Stimulated activated CD8-positive, alpha-beta memory T cell treated with anti-CD3 and anti-CD28 coated beads, Interleukin-7, amount 100 ng/mL, for 4 hours (primary cell): ENCODE data around the gene CNOT9.
A peak's percentile ranks its signal among the peaks of the same experiment; 100 is the strongest.
"Not testable (repeated sequence)": the region's sequence is repeated elsewhere in the genome, so short reads cannot be mapped to it uniquely, and the experiment has no call there.

Experiments
- DNase-seq, 2 donors: peaks; one replicate each; pipeline ENCODE4 v3.0.0-alpha.2; 2020; ENCODE audit warnings: low read depth in 2 of 2

The CNOT9 gene

DNA sequence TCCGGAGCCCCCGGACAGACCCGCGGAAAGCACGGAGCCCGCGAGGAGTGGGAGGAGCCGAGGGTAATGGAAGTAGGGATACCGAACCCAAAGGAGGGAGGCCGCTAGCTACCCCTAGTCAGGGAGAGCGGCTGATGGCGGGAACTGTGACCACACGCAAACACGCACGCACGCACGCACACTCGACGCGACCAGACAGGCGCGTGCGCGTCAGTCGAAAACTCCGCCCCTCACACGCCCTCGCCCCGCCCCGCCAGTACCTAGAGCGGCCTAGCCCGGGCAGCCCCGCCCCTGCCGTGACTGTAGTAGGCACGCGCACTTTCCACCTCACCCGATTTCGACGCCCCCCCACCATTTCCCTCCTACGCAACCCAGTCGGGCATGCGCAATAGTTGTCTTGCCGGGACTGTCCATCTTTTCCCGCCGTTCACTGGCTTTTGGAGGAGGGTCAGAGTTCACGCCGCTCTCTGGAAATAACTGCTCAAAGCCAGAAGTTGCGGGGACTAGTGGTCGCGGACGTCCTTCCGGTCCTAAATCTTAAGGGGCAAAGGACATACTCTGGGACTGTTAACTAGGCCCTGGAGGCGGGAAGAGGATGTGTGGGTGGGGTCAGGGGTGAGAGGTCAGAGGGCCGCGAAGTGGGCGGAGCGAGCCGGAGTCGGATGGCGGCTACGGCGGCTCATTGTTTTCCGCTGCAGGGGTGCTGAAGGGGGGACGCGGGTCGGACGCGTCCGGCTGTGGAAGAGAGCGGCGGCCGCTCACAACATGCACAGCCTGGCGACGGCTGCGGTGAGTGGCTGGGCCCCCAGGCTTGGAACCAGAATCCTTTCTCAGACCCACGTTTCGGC, at the start of gene CNOT9, which contains the start of gene USP37:
CNOT9 (plus strand) TSS at position 650 of the 848 bp plus-strand sequence; CDS start at position 766, 116 bp downstream.
USP37 (minus strand) TSS at position 162 of the 848 bp plus-strand sequence. CDS start 9,698 bp downstream, outside the sequence.
- peak; percentile 100 for DNase-seq

GRCh38 chr2:218518876-218519275, 49.8 kb upstream of the CNOT9 start:
- no peak for DNase-seq

DNA sequence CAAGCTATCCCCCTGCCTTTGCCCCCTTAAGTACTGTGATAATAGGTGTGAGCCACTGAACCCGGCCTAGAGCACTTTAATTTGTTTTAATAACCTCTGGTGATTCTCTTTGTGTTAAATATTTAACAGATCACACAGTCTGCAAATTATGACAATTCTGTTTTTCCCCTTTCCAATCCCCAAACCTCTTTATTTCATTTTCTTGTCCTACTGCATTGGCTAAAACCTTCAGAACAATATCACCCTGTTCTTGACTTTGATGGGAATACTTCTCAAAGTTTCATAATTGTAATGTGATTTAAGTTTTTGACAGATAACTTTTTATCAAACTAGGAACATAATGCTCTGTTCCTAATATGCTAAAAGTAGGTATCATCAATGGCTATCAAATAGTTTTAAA, 45.0 kb upstream of the CNOT9 start:
- DNase-seq, result no peak

DNA sequence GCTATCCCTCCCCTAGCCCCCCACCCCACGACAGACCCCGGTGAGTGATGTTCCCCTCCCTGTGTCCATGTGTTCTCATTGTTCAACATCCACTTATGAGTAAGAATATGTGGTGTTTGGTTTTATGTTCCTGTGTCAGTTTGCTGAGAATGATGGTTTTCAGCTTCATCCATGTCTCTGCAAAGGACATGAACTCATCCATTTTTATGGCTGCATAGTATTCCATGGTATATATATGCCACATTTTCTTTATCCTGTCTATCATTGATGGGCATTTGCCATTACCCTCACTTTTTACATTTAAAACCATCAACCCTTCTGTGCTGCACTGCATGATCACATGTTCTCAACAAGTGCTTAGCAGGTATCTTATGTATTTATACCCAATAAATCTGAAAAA, 40.2 kb upstream of the CNOT9 start:
- DNase-seq, result not testable (repeated sequence)

DNA sequence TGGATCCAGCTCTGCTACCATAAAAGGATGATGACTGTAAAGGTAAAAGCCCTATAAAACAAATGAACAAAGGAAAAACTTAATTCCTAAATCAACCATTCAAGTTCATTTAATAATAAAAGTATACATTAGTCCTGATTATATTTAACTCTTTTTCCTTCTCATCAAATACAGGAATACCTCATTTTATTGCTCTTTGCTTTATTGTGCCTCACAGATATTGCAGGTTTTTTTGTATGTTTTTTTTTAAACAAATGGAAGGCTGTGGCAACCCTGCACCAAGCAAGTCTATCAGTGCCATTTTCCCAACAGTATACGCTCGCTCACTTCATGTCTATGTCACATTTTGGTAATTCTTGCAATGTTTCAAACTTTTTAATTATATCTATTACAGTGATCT, 38.6 kb upstream of the CNOT9 start:
- no peak for DNase-seq

GRCh38 chr2:218536804-218537494, 31.7 kb upstream of the CNOT9 start:
- DNase-seq, result no peak

- DNase-seq, result no peak
These were observed 28.6 kb upstream of the CNOT9 start for GRCh38 chr2:218540015-218540414.

- DNase-seq, result no peak
These were observed 22.6 kb upstream of the CNOT9 start for GRCh38 chr2:218546012-218546411.

GRCh38 chr2:218547511-218547910, 21.1 kb upstream of the CNOT9 start:
- DNase-seq, result no peak

- DNase-seq, result no peak
These were observed 20.7 kb upstream of the CNOT9 start for GRCh38 chr2:218547978-218548377.

DNA sequence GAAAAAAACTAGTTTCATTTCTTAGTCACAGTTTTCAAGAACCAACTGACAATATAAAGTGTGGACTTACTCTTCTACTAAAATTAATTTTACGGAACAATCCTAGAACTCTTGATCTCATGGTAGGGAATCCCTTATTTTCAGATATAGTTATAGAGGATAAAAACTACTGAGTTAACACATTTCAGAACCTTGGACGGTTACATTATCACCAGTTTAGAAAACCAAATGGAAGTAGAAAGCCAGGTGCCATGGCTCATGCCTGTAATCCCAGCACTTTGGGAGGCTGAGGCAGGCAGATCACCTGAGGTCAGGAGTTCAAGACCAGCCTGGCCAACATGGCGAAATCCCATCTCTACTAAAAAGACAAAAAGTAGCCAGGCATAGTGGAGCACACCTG, 14.4 kb upstream of the CNOT9 start:
- DNase-seq, result not testable (repeated sequence)

DNA sequence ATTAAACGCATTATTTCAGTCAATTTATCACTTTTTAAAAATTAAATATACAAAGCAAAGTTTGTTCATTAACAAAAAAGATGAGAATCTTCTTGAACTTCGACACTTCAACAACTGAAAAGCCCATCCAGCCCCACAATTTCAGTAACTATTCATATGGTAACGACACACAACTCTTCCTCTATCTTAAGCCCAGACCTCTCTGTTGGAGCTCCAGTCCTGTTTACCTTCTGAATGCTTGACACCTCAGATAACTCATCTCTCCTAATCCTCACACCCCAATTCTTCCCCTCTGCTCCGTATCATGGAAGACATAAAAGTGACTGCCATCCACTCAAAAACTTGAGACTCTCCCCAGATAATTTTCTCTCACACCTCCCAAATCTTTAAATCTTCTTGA, 13.1 kb upstream of the CNOT9 start:
- DNase-seq, result no peak

- DNase-seq, result no peak
These were observed 10.7 kb upstream of the CNOT9 start for GRCh38 chr2:218557941-218558340.

DNA sequence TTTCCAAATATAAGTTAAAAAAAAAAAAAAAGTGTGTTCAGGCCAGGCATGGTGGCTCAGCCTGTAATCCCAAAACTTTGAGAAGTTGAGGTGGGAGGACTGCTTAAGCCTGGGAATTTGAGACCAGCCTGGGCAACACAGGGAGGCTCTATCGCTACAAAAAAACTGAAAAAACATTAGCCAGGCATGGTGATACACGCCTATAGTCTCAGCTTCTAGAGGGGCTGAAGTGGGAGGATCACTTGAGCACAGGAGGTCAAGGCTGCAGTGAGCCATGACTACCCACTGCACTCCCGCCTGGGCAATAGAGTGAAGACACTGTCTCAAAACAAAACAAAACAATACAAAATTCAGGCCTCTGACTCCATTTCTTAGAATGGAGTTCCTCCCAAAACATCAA, 9.7 kb upstream of the CNOT9 start:
- no peak for DNase-seq

- no peak for DNase-seq
These were observed 4.6 kb upstream of the CNOT9 start for GRCh38 chr2:218564056-218564455.

DNA sequence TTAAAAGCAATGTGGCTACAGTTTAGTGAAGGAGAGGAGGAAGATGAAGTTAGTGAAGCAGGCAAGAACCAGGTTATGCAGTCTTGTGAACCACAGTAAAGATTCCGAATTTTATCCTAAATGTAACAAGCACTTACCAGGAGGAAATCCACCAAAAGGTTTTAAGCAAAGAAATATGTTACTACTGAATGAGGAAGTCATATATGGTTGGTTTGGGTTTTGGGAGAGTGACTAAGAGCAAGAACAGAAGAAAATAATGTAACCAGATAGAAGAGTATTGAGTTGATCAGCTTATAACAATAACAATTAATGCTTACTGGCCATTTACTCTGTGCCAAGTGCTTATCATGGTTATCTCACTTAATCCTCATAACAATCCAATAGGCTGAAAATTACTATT, 2.3 kb upstream of the CNOT9 start:
- no peak for DNase-seq

DNA sequence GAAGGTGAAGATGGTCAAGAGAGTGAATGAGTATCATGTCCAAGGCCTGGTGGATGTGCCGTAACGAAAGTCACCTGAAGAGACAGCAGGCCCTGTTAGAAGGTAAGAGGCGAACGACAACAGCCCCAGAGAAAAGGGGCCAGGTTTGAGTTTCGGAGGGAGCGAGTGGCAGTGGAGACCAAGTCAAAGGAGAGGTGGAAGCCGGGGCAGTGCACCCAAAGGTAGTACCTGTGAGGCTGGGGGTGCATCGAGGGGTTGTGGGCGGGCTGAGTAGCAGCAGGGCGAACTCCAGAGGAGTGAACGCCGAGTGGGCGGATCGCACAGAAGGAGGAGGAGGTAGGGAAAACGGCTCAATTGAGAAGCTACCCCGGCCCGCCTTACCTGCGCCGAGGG, 846 bp upstream of the CNOT9 start:
- peak in 1 of 2 donors; percentile 59 for DNase-seq

- DNase-seq, result peak; percentile 38 to 54
These were observed 396 bp downstream of the CNOT9 start for GRCh38 chr2:218569038-218569431.

DNA sequence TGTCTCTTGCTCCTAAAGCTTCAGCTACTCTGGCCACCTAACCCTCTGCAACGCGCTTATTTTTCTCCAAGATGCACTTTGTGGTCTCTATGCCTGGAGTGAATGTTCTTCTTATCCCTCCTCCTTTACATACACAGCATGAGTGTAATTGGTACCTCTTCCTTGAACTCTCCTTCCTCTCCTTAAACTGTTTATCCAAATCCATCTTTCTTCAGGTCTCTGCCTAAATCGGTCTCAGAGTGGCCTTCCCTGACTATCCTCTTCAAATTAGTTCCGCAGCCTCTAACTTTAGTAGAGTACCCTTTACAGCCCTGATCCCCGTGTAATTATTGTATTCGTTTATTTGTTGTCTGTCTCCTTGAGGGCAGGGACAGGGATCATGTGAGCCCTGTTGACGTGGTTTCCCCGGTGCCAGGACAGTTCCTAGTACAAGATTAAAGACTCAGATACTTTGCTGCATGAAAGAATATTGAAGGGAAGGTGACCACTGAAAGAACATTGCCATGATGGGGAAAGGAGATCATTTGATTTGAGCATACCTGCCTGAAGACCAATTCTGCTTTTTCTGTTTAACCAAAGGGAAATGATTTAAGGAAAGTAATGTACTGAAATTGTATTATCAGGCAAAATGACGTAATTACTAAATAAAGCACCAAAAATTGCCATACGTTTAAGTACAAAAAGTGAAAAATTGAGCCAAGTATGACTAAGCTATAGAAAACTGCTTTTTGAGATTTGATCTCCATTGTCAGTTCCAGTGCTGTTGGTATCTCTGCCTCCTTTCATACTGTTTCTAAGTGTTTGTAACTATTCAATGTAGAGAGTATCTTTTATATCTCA, 1.2 kb downstream of the CNOT9 start:
- no peak for DNase-seq

DNA sequence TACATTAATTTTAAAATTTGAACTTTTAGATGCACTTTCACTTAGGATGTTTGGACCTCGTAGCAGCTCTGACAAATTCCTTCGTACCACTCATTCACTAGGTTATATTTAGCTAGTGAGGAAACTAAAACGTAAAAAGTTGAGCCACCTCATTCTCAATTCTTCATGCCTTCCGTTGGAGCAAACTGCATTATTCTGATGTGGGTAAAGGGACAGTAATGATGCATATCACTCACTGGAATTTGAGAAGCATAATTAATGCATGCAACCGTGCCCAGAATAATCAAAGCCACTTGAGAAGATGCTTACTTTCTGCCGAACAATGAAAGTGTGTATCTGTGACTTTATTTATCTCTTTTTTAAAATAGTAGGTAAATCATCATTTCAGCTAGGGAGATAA, 2.2 kb downstream of the CNOT9 start:
- DNase-seq, result no peak

GRCh38 chr2:218576854-218577253, 8.2 kb downstream of the CNOT9 start:
- no peak for DNase-seq
